ENCODE data around the gene IFITM5.

The IFITM5 gene

DNA sequence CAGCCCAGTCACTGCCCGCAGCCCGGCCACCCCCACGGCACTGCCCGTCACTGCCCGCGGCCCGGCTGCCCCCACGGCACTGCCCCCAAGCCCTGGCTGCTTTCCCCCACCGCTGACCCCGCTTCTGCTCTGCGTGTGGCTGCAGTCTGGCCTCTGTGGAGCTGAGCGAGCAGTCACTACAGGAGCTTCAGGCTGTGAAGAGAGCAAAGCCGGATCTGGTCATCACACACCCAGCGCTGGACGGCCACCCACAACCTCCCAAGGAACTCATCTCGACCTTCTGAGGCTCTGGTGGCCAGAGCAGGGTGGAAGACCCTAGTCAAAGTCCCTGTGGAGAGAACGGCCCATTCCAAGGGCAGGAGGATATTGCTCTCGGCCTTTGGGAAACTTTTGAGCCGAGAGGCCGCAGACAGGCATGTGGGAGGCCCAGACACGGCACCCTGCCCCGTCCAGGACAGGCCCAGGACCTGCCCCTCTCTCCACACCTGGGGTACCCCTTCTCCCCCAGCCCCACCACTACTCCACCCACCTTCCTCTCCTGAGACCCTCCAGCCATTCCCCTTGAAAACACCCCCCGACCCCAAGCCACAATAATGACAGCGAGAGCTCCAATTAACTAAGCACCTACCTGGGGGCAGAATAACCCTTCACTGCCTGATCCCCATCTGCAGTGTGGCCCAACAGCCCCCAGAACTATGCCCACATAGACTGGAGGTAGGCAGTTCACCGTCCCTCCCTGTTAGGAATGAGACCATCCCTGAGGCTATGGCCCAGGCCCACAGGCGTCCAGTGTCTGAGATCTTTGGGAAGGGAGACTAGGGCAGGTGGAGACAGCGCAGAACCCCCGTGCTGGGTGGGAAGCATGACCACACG, 14.1 kb downstream of the IFITM5 start (continued):
- TF ChIP-seq, protein P1, sequence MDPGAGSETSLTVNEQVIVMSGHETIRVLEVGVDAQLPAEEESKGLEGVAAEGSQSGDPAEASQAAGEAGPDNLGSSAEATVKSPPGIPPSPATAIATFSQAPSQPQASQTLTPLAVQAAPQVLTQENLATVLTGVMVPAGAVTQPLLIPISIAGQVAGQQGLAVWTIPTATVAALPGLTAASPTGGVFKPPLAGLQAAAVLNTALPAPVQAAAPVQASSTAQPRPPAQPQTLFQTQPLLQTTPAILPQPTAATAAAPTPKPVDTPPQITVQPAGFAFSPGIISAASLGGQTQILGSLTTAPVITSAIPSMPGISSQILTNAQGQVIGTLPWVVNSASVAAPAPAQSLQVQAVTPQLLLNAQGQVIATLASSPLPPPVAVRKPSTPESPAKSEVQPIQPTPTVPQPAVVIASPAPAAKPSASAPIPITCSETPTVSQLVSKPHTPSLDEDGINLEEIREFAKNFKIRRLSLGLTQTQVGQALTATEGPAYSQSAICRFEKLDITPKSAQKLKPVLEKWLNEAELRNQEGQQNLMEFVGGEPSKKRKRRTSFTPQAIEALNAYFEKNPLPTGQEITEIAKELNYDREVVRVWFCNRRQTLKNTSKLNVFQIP (CRISPR knock-in tag; IDR thresholded peaks at IDR 0.05; ENCODE audit: borderline replicate concordance, low read depth) = no peak
- TF ChIP-seq TCF4 (CRISPR knock-in tag; IDR thresholded peaks at IDR 0.05; ENCODE audit: borderline replicate concordance) = no peak
- TF ChIP-seq ZC3H10 (CRISPR knock-in tag; IDR thresholded peaks at IDR 0.05) = no peak
- no peak for TF ChIP-seq ISL1 (CRISPR knock-in tag; IDR thresholded peaks at IDR 0.05)
- TF ChIP-seq, protein P2, sequence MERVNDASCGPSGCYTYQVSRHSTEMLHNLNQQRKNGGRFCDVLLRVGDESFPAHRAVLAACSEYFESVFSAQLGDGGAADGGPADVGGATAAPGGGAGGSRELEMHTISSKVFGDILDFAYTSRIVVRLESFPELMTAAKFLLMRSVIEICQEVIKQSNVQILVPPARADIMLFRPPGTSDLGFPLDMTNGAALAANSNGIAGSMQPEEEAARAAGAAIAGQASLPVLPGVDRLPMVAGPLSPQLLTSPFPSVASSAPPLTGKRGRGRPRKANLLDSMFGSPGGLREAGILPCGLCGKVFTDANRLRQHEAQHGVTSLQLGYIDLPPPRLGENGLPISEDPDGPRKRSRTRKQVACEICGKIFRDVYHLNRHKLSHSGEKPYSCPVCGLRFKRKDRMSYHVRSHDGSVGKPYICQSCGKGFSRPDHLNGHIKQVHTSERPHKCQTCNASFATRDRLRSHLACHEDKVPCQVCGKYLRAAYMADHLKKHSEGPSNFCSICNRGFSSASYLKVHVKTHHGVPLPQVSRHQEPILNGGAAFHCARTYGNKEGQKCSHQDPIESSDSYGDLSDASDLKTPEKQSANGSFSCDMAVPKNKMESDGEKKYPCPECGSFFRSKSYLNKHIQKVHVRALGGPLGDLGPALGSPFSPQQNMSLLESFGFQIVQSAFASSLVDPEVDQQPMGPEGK (CRISPR knock-in tag; IDR thresholded peaks at IDR 0.05; ENCODE audit: borderline replicate concordance) = no peak
- TF ChIP-seq ZFP30 (CRISPR knock-in tag; IDR thresholded peaks at IDR 0.05) = no peak
- TF ChIP-seq ZFP3 (CRISPR knock-in tag; IDR thresholded peaks at IDR 0.05) = no peak
- TF ChIP-seq, protein P3, sequence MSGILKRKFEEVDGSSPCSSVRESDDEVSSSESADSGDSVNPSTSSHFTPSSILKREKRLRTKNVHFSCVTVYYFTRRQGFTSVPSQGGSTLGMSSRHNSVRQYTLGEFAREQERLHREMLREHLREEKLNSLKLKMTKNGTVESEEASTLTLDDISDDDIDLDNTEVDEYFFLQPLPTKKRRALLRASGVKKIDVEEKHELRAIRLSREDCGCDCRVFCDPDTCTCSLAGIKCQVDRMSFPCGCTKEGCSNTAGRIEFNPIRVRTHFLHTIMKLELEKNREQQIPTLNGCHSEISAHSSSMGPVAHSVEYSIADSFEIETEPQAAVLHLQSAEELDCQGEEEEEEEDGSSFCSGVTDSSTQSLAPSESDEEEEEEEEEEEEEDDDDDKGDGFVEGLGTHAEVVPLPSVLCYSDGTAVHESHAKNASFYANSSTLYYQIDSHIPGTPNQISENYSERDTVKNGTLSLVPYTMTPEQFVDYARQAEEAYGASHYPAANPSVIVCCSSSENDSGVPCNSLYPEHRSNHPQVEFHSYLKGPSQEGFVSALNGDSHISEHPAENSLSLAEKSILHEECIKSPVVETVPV (CRISPR knock-in tag; IDR thresholded peaks at IDR 0.05) = no peak
- no peak for TF ChIP-seq PPARA (CRISPR knock-in tag; IDR thresholded peaks at IDR 0.05; ENCODE audit: borderline replicate concordance)
- no peak for TF ChIP-seq ZNF8 (CRISPR knock-in tag; IDR thresholded peaks at IDR 0.05)
- TF ChIP-seq GLIS3 (CRISPR knock-in tag; IDR thresholded peaks at IDR 0.05) = no peak
- TF ChIP-seq TOX (CRISPR knock-in tag; IDR thresholded peaks at IDR 0.05; ENCODE audit: borderline replicate concordance) = no peak

DNA sequence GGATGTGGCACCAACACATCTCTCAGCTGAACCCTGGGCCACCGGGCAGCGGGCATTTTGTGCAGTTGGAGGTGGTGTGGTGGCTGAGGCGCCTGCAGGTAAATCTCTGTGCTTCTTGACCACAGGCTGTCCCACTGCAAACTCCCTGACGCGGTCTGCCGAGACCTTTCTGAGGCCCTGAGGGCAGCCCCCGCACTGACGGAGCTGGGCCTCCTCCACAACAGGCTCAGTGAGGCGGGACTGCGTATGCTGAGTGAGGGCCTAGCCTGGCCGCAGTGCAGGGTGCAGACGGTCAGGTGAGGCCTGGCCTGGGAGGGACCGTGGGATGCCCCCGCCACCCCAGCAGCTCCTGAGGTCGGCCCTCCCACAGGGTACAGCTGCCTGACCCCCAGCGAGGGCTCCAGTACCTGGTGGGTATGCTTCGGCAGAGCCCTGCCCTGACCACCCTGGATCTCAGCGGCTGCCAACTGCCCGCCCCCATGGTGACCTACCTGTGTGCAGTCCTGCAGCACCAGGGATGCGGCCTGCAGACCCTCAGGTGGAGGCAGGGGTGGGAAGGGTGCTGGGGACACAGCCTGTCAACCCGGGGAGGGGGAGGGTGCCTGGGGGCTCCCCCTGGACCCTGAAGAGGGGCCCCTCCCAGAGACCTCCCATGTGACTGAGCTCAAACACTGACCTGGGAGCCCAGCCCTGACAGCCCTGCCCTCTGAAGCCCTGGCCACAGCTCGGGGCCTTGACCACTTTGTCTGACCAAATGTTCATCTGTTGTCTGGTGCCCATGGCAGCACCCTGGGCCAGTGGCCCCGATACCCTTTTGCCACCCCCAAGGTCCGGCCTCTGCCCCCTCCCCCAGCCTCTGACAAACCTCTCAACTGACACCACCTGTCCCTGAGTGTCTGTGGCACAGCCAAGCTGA, 15.0 kb downstream of the IFITM5 start:
- ATAC-seq = no peak

DNA sequence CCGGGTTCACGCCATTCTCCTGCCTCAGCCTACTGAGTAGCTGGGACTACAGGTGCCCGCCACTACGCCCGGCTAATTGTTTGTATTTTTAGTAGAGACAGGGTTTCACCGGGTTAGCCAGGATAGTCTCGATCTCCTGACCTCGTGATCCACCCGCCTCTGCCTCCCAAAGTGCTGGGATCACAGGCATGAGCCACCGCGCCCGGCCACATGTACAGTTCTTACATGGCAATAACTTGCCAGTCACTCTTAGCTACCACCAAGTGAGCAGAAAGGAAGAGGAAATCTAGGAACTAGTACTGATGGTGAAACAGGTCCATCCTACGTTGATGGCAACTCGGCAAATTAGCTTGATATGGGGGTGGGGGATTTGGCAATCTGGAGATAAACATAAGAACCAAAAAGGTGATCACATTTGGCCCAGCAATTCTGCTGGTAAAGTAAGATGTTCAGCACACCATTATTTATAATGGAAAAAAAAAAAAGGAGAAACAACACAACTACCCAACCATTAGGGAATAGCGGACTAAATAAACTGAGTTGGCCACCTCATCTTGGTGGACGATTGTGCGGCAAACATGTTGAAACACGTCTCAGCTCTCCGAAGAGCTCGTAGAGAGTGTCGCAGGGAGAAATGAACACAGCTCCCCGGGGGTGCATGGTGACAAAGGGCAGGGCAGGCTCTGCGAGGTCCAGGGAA, 15.8 kb downstream of the IFITM5 start:
- no peak for TF ChIP-seq ZNF70 (CRISPR knock-in tag; IDR thresholded peaks at IDR 0.05)
- no peak for TF ChIP-seq RARB (CRISPR knock-in tag; IDR thresholded peaks at IDR 0.05)
- TF ChIP-seq ISL1 (CRISPR knock-in tag; IDR thresholded peaks at IDR 0.05) = no peak
- TF ChIP-seq BACH2 (CRISPR knock-in tag; IDR thresholded peaks at IDR 0.05; ENCODE audit: borderline replicate concordance) = no peak
- no peak for TF ChIP-seq ZNF565 (CRISPR knock-in tag; conservative IDR thresholded peaks at IDR 0.05; ENCODE audit: low read depth)

More for the DNA sequence above, 15.0 kb downstream of the IFITM5 start:
- no peak for TF ChIP-seq ARNTL (CRISPR knock-in tag; IDR thresholded peaks at IDR 0.05; ENCODE audit: borderline replicate concordance, low read depth)
- no peak for TF ChIP-seq ZC3H10 (CRISPR knock-in tag; IDR thresholded peaks at IDR 0.05)
- no peak for TF ChIP-seq ZFP3 (CRISPR knock-in tag; IDR thresholded peaks at IDR 0.05)
- no peak for TF ChIP-seq BACH2 (CRISPR knock-in tag; IDR thresholded peaks at IDR 0.05; ENCODE audit: borderline replicate concordance)
- TF ChIP-seq, protein P4, sequence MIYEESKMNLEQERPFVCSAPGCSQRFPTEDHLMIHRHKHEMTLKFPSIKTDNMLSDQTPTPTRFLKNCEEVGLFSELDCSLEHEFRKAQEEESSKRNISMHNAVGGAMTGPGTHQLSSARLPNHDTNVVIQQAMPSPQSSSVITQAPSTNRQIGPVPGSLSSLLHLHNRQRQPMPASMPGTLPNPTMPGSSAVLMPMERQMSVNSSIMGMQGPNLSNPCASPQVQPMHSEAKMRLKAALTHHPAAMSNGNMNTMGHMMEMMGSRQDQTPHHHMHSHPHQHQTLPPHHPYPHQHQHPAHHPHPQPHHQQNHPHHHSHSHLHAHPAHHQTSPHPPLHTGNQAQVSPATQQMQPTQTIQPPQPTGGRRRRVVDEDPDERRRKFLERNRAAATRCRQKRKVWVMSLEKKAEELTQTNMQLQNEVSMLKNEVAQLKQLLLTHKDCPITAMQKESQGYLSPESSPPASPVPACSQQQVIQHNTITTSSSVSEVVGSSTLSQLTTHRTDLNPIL (CRISPR knock-in tag; IDR thresholded peaks at IDR 0.05; ENCODE audit: low read depth) = no peak
- no peak for TF ChIP-seq OSR1 (CRISPR knock-in tag; IDR thresholded peaks at IDR 0.05)
- TF ChIP-seq SNAI2 (CRISPR knock-in tag; IDR thresholded peaks at IDR 0.05) = no peak
- no peak for TF ChIP-seq ESRRG (CRISPR knock-in tag; IDR thresholded peaks at IDR 0.05)

More for the DNA sequence above, 15.8 kb downstream of the IFITM5 start:
- ATAC-seq = no peak
